Thyroid gland (tissue), 4 donors: ENCODE data around the gene PSENEN.

Source experiments
- CTCF ChIP-seq, 6 experiments: fragments of 200-600 bp in 3 of 6; fragments of 450-650 bp in 3 of 6; sonication (generic) in 3 of 6; IDR thresholded peaks; one replicate each; pipeline ENCODE4 v1.5.1; 2016 to 2019; ENCODE audit warnings: antibody characterized with exemption in 6 of 6, mild to moderate bottlenecking in 2 of 6, inconsistent platforms in 1 of 6, moderate library complexity in 1 of 6
- POLR2A ChIP-seq, 2 donors: fragments of 450-650 bp; IDR thresholded peaks; one replicate each; pipeline ENCODE4 v1.6.1; 2017; ENCODE audit warnings: antibody characterized with exemption in 2 of 2, mild to moderate bottlenecking in 2 of 2, moderate library complexity in 1 of 2

GRCh38 chr19:35754370-35755130 lies 9.1 kb downstream of the PSENEN start:
- TF ChIP-seq POLR2A (IDR thresholded peaks at IDR 0.05) (no peak), CTCF (IDR thresholded peaks at IDR 0.05) (no peak)
